Activated CD4-positive, CD25-positive, alpha-beta regulatory T cell (primary cell): ENCODE results near the gene IL1RN.

Experiments used
- DNase-seq, 4 experiments: peaks; one replicate each; lab custom pipeline; 2025; lab: John Stamatoyannopoulos, UW

IL1RN gene

GRCh38 chr2:113129519-113130078 is 2.2 kb downstream of the IL1RN start:
- DNase-seq, result no peak

- DNase-seq, result no peak
Measured at GRCh38 chr2:113131352-113132185, 4.2 kb downstream of the IL1RN start.

- DNase-seq, result no peak
Measured at GRCh38 chr2:113132414-113133021, 5.1 kb downstream of the IL1RN start.

GRCh38 chr2:113133704-113134598 is 6.6 kb downstream of the IL1RN start:
- no peak for DNase-seq

- DNase-seq, result no peak
Measured at GRCh38 chr2:113134717-113135116, 7.3 kb downstream of the IL1RN start.

- DNase-seq, result no peak
Measured at GRCh38 chr2:113135317-113135716, 7.9 kb downstream of the IL1RN start.

GRCh38 chr2:113136828-113137775 is 9.7 kb downstream of the IL1RN start:
- DNase-seq, result peak in 1 of 4 experiments; percentile 12

GRCh38 chr2:113137827-113138226 is 10.4 kb downstream of the IL1RN start:
- no peak for DNase-seq

GRCh38 chr2:113138428-113139322 is 11.3 kb downstream of the IL1RN start:
- peak in 3 of 4 experiments; percentile 10 to 40 (median 19) for DNase-seq

GRCh38 chr2:113141451-113141850 is 14.1 kb downstream of the IL1RN start:
- DNase-seq, result no peak

GRCh38 chr2:113142290-113142689 is 14.9 kb downstream of the IL1RN start:
- DNase-seq, result no peak

- DNase-seq, result no peak
Measured at GRCh38 chr2:113144259-113144658, 16.9 kb downstream of the IL1RN start.

- no peak for DNase-seq
Measured at GRCh38 chr2:113148606-113149552, 21.5 kb downstream of the IL1RN start.

GRCh38 chr2:113149553-113150257 is 22.3 kb downstream of the IL1RN start:
- no peak for DNase-seq

GRCh38 chr2:113150258-113150601 is 22.8 kb downstream of the IL1RN start:
- no peak for DNase-seq

GRCh38 chr2:113155331-113155730 is 27.9 kb downstream of the IL1RN start:
- DNase-seq, result no peak

- DNase-seq, result no peak
Measured at GRCh38 chr2:113156278-113157117, 29.1 kb downstream of the IL1RN start.
